ENCODE results near the gene TMEM154. TPM values are rescaled to one million over a fixed set of nuclear protein-coding genes. Genes with fewer than 3 reads are reported as not detected.

The TMEM154 gene
- total RNA-seq, 4 donors from 2014 or later: 1.3 to 4.5 (median 2.9) TPM

DNA sequence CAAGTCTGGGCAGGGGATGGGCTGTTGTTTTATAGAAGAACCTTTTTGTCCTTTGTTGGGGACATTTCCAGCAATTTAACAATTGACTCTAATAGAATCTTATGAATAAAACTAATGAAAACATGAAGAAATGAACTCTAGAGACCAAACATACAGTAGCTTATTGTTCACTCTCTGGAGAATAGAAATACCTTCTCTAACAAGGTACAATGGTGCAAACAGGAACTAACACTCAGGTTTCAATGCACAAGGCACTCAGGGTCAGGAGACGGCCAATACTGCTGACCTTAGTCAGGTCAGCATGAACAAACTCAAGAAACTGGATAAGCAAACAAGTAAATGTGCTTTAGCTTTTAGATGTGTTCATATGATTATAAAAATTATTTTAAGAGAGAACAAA, 104.3 kb downstream of the TMEM154 start:
- no peaks in the 10 kb centered on the region for H3K27me3 ChIP-seq
- no peak overlapping the region for H3K4me3 ChIP-seq
- no peak for TF ChIP-seq POLR2A (IDR thresholded peaks at IDR 0.05)
- TF ChIP-seq, protein P1, sequence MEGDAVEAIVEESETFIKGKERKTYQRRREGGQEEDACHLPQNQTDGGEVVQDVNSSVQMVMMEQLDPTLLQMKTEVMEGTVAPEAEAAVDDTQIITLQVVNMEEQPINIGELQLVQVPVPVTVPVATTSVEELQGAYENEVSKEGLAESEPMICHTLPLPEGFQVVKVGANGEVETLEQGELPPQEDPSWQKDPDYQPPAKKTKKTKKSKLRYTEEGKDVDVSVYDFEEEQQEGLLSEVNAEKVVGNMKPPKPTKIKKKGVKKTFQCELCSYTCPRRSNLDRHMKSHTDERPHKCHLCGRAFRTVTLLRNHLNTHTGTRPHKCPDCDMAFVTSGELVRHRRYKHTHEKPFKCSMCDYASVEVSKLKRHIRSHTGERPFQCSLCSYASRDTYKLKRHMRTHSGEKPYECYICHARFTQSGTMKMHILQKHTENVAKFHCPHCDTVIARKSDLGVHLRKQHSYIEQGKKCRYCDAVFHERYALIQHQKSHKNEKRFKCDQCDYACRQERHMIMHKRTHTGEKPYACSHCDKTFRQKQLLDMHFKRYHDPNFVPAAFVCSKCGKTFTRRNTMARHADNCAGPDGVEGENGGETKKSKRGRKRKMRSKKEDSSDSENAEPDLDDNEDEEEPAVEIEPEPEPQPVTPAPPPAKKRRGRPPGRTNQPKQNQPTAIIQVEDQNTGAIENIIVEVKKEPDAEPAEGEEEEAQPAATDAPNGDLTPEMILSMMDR (IDR thresholded peaks at IDR 0.05): no peak
- intact Hi-C loops (cut with DNase I; ENCODE audit: low total_unique reads): no loop called here
- no peaks in the 10 kb centered on the region for H3K36me3 ChIP-seq
- DNase-seq: no peak
- no peaks in the 10 kb centered on the region for H3K9me3 ChIP-seq
- no peak overlapping the region for H3K27ac ChIP-seq
- H3K4me1 ChIP-seq: no peaks in the 10 kb centered on the region

DNA sequence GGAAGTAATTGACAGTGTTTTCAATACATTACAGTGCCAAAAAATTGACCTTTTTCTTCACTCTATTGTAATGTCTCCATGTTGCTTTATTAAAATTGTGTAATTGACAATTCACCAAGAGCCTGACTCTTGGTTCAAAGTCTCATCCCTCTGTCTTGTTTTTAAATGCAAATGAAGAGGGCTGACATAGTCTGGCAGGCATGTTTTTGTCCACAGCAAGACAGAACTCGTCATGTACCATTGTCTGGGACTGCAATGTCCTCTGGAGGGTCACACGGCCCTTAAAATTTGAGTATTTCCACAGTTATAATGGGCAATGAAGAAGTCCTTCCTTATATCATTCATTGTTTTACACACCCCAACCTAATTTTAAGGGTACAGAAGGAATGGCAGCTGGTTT, 105.9 kb downstream of the TMEM154 start:
- Histone ChIP-seq H3K9me3 (no peaks in the 10 kb centered on the region), H3K27me3 (no peaks in the 10 kb centered on the region), H3K4me3 (no peak overlapping the region), H3K36me3 (no peaks in the 10 kb centered on the region), H3K27ac (no peak overlapping the region), H3K4me1 (no peaks in the 10 kb centered on the region)
- no peak for TF ChIP-seq POLR2A (IDR thresholded peaks at IDR 0.05)
- TF ChIP-seq, protein P1 (IDR thresholded peaks at IDR 0.05): no peak
- intact Hi-C loops (cut with DNase I; ENCODE audit: low total_unique reads): no loop called here
- no peak for DNase-seq

GRCh38 chr4:152572417-152573086, 107.2 kb downstream of the TMEM154 start:
- no peaks in the 10 kb centered on the region for H3K36me3 ChIP-seq
- no peaks in the 10 kb centered on the region for H3K27me3 ChIP-seq
- intact Hi-C loops (cut with DNase I; ENCODE audit: low total_unique reads): no loop called here
- H3K27ac ChIP-seq: no peak overlapping the region
- no peak for TF ChIP-seq POLR2A (IDR thresholded peaks at IDR 0.05)
- TF ChIP-seq, protein P1 (IDR thresholded peaks at IDR 0.05): no peak
- no peaks in the 10 kb centered on the region for H3K4me1 ChIP-seq
- H3K4me3 ChIP-seq: no peak overlapping the region
- no peak for DNase-seq
- H3K9me3 ChIP-seq: no peaks in the 10 kb centered on the region

- TF ChIP-seq, protein P1 (IDR thresholded peaks at IDR 0.05): no peak
- no peak for TF ChIP-seq POLR2A (IDR thresholded peaks at IDR 0.05)
- no peaks in the 10 kb centered on the region for H3K4me1 ChIP-seq
- intact Hi-C loops (cut with DNase I; ENCODE audit: low total_unique reads): no loop called here
Measured at GRCh38 chr4:152571770-152572169, 108.0 kb downstream of the TMEM154 start.

GRCh38 chr4:152571296-152571695, 108.5 kb downstream of the TMEM154 start:
- intact Hi-C loops (cut with DNase I; ENCODE audit: low total_unique reads): no loop called here
- Histone ChIP-seq H3K4me1 (no peaks in the 10 kb centered on the region), H3K9me3 (no peaks in the 10 kb centered on the region), H3K36me3 (no peaks in the 10 kb centered on the region), H3K4me3 (no peak overlapping the region), H3K27ac (no peak overlapping the region), H3K27me3 (no peaks in the 10 kb centered on the region)
- DNase-seq: no peak
- no peak for TF ChIP-seq POLR2A (IDR thresholded peaks at IDR 0.05)
- TF ChIP-seq, protein P1 (IDR thresholded peaks at IDR 0.05): no peak

More at GRCh38 chr4:152571770-152572169, 108.0 kb downstream of the TMEM154 start:
- Histone ChIP-seq H3K27ac (no peak overlapping the region), H3K36me3 (no peaks in the 10 kb centered on the region), H3K27me3 (no peaks in the 10 kb centered on the region), H3K4me3 (no peak overlapping the region), H3K9me3 (no peaks in the 10 kb centered on the region)
- DNase-seq: no peak

Other genes with a start within 250 kb of the TMEM154 start
- 100 to 1,000 TPM in 1 of 4 donors, 10 to 100 TPM in 3; 50.6 to 152 (median 90.8) TPM for gene FBXW7, start 143.9 kb downstream of the TMEM154 start, total RNA-seq
- gene TIGD4, start 99.7 kb upstream of the TMEM154 start, total RNA-seq: 1 to 10 TPM in 3 of 4 donors, not detected in 1; 1.5 to 3.9 (median 2.6) TPM
- gene ARFIP1, start 100.0 kb upstream of the TMEM154 start, total RNA-seq: 10 to 100 TPM; 19.5 to 75.6 (median 34.1) TPM

All from uterus (tissue), 4 donors.